ENCODE data around the gene LPP.

LPP gene

GRCh38 chr3:188925376-188925775 lies 771.4 kb downstream of the LPP start:
- no peak for DNase-seq (ENCODE audit: extremely low spot score)
- ChIA-PET POLR2A (no interaction called here), CTCF (no interaction called here)
- no peak for TF ChIP-seq HDGF (IDR thresholded peaks at IDR 0.05; ENCODE audit: borderline replicate concordance)
- no peak for TF ChIP-seq FOXK2 (IDR thresholded peaks at IDR 0.05)
- TF ChIP-seq TARDBP (IDR thresholded peaks at IDR 0.05), result no peak
- no peak for TF ChIP-seq CTBP1 (IDR thresholded peaks at IDR 0.05; ENCODE audit: borderline replicate concordance)

GRCh38 chr3:188926111-188926510 lies 772.2 kb downstream of the LPP start:
- no peak for TF ChIP-seq NFRKB (IDR thresholded peaks at IDR 0.05)
- ChIA-PET POLR2A (no interaction called here), CTCF (no interaction called here)
- no peak for DNase-seq (ENCODE audit: extremely low spot score)

- TF ChIP-seq ELF4 (IDR thresholded peaks at IDR 0.05) (no peak), ZNF384 (IDR thresholded peaks at IDR 0.05) (no peak), L3MBTL2 (conservative IDR thresholded peaks at IDR 0.05) (no peak), FOXK2 (IDR thresholded peaks at IDR 0.05) (no peak), FOXA1 (IDR thresholded peaks at IDR 0.05) (no peak), ARNT (IDR thresholded peaks at IDR 0.05) (no peak), FOXM1 (IDR thresholded peaks at IDR 0.05; ENCODE audit: borderline replicate concordance) (no peak), HDGF (IDR thresholded peaks at IDR 0.05; ENCODE audit: borderline replicate concordance) (no peak), NFRKB (IDR thresholded peaks at IDR 0.05) (no peak), TARDBP (IDR thresholded peaks at IDR 0.05) (no peak), SP1 (IDR thresholded peaks at IDR 0.05) (no peak), SUZ12 (IDR thresholded peaks at IDR 0.05) (no peak), BHLHE40 (IDR thresholded peaks at IDR 0.05; ENCODE audit: borderline replicate concordance) (no peak)
- TF ChIP-seq, protein P1, sequence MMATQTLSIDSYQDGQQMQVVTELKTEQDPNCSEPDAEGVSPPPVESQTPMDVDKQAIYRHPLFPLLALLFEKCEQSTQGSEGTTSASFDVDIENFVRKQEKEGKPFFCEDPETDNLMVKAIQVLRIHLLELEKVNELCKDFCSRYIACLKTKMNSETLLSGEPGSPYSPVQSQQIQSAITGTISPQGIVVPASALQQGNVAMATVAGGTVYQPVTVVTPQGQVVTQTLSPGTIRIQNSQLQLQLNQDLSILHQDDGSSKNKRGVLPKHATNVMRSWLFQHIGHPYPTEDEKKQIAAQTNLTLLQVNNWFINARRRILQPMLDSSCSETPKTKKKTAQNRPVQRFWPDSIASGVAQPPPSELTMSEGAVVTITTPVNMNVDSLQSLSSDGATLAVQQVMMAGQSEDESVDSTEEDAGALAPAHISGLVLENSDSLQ (IDR thresholded peaks at IDR 0.05), result no peak
- POLR2A ChIA-PET, result no interaction called here
- CTCF ChIA-PET, result interaction anchor here (0.7 kb wide), 1 partner anchor 1456 kb away, joined by 3 read pairs; no protein-coding TSS in a partner anchor
- no peak for DNase-seq (ENCODE audit: extremely low spot score)
Observed at GRCh38 chr3:188926741-188927511, 773.0 kb downstream of the LPP start.

GRCh38 chr3:188927971-188928370 lies 774.0 kb downstream of the LPP start:
- no peak for DNase-seq (ENCODE audit: extremely low spot score)
- ChIA-PET CTCF (interaction anchor here (0.7 kb wide), 1 partner anchor 1455 kb away, joined by 3 read pairs; no protein-coding TSS in a partner anchor), POLR2A (no interaction called here)
- TF ChIP-seq L3MBTL2 (conservative IDR thresholded peaks at IDR 0.05) (no peak), CTBP1 (IDR thresholded peaks at IDR 0.05; ENCODE audit: borderline replicate concordance) (no peak), FOXA1 (IDR thresholded peaks at IDR 0.05) (no peak), ARNT (IDR thresholded peaks at IDR 0.05) (no peak), FOXM1 (IDR thresholded peaks at IDR 0.05; ENCODE audit: borderline replicate concordance) (no peak)

- DNase-seq (ENCODE audit: extremely low spot score), result no peak
- POLR2A ChIA-PET, result no interaction called here
- TF ChIP-seq L3MBTL2 (conservative IDR thresholded peaks at IDR 0.05) (no peak), HDGF (IDR thresholded peaks at IDR 0.05; ENCODE audit: borderline replicate concordance) (no peak), ZNF384 (IDR thresholded peaks at IDR 0.05) (no peak), FOXK2 (IDR thresholded peaks at IDR 0.05) (no peak), LEF1 (IDR thresholded peaks at IDR 0.05; ENCODE audit: borderline replicate concordance) (no peak), SUZ12 (IDR thresholded peaks at IDR 0.05) (no peak), FOXM1 (IDR thresholded peaks at IDR 0.05; ENCODE audit: borderline replicate concordance) (no peak), FOXA1 (IDR thresholded peaks at IDR 0.05) (no peak), BHLHE40 (IDR thresholded peaks at IDR 0.05; ENCODE audit: borderline replicate concordance) (no peak), SP1 (IDR thresholded peaks at IDR 0.05) (no peak), ARNT (IDR thresholded peaks at IDR 0.05) (no peak), NFRKB (IDR thresholded peaks at IDR 0.05) (no peak), ELF4 (IDR thresholded peaks at IDR 0.05) (no peak), CTBP1 (IDR thresholded peaks at IDR 0.05; ENCODE audit: borderline replicate concordance) (no peak), TARDBP (IDR thresholded peaks at IDR 0.05) (no peak)
- TF ChIP-seq, protein P1 (IDR thresholded peaks at IDR 0.05), result no peak
- CTCF ChIA-PET, result interaction anchor here (0.7 kb wide), 1 partner anchor 1029 kb away, joined by 3 read pairs; no protein-coding TSS in a partner anchor
Observed at GRCh38 chr3:188929137-188929536, 775.2 kb downstream of the LPP start.

GRCh38 chr3:188931036-188931435 lies 777.1 kb downstream of the LPP start:
- CTCF ChIA-PET, result interaction anchor here (0.6 kb wide), 1 partner anchor 2000 kb away, joined by 3 read pairs; no protein-coding TSS in a partner anchor
- TF ChIP-seq, protein P1 (IDR thresholded peaks at IDR 0.05), result no peak
- TF ChIP-seq LEF1 (IDR thresholded peaks at IDR 0.05; ENCODE audit: borderline replicate concordance) (no peak), L3MBTL2 (conservative IDR thresholded peaks at IDR 0.05) (no peak), CTBP1 (IDR thresholded peaks at IDR 0.05; ENCODE audit: borderline replicate concordance) (no peak), SUZ12 (IDR thresholded peaks at IDR 0.05) (no peak), ZNF384 (IDR thresholded peaks at IDR 0.05) (no peak), FOXA1 (IDR thresholded peaks at IDR 0.05) (no peak), TARDBP (IDR thresholded peaks at IDR 0.05) (no peak), FOXM1 (IDR thresholded peaks at IDR 0.05; ENCODE audit: borderline replicate concordance) (no peak), FOXK2 (IDR thresholded peaks at IDR 0.05) (no peak)
- no peak for DNase-seq (ENCODE audit: extremely low spot score)
- POLR2A ChIA-PET, result interaction anchor here (0.6 kb wide), 1 partner anchor 563 kb away, joined by 3 read pairs; no protein-coding TSS in a partner anchor
